ENCODE measurements around the gene S100A14. TPM values are rescaled to one million over a fixed set of nuclear protein-coding genes. Genes with fewer than 3 reads are reported as not detected.

The S100A14 gene
- total and polyA plus RNA-seq, 2 of the 13 experiments (the other 11 are each of a cell fraction or from before 2014, with no cell fraction given) = 1.4 to 7.7 TPM

DNA sequence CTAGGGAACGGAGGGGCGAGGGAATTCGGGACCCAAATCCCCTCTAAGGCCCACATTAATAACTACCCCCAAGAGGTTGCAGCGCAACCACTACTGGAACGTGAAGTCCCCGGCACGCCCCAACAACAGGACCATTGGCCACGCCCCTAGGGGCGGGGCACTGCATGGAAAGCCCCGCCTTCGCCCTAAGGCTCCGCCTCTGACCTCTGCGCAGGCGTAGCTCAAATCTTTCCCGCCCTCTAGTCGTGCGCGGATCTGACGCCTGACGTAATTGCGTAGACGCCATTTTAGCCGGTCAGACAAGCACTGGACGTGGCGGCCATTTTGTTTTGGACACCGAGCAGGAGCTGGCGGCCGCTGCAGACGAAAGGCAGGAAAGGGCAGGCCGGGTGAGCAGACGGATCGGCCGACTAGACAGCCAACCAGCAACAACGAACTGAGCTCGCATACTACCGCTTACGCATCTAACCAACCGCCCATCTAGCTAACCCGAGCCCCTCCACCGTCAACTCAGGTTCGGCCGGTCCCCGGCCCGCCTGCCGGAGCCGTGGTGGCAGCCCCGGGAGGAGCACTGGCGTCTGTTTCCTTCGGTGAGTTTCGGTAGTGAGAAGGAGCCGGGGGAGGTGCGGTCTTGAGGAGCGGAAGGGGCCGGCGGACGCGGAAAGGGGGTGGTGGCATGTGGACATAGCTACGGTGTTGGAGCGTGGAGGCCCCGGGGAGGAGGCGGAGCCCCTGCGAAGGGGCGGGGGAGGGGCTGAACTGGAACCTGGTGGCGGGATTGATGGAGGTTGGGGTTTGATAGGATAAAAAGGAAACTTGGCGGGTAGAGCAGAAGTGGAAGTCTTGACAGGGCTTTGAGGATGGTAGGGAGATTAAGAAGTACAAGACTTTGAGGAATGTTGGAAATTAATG is 17.9 kb upstream of the S100A14 start, which contains the start of gene CHTOP:
TSS of gene CHTOP (plus strand) at position 313 of the 912 bp plus-strand sequence. CDS start 2,523 bp downstream, outside the sequence.
- BruUV-seq (replicated peaks) = TSS peak; percentile 93
- ATAC-seq (peak; percentile 81), DNase-seq (ENCODE audit: low spot score) (peak; percentile 95), FAIRE-seq (peak; percentile 94)
- Histone ChIP-seq H3K36me3 (replicated peaks in 1 of 2; ENCODE audit: control insufficient read depth in 1 of 2, insufficient read depth in 2 of 2, low read length in 2 of 2) (peaks cover 8 to 32% of the 10 kb centered on the region in 2 experiments; a peak in 4 of 5 replicates), H3K27ac (ENCODE audit: extremely low read length, insufficient read depth, low read length) (peak within 1 kb of the TSS; percentile 100), H3K9me3 (ENCODE audit: low read length) (no peaks in the 10 kb centered on the region), H3K4me3 (replicated peaks in 1 of 3; ENCODE audit: insufficient read depth in 1 of 3, low read depth in 2 of 3, low read length in 3 of 3) (peak within 1 kb of the TSS; percentile 87 to 97 (median 96)), H2AFZ (ENCODE audit: low read length) (no peak within 1 kb of the TSS), H3K27me3 (ENCODE audit: control insufficient read depth in 1 of 2, insufficient read depth in 2 of 2, low read length in 2 of 2) (no peaks in the 10 kb centered on the region), H3K4me1 (ENCODE audit: insufficient read depth, low read length) (peaks cover 67% of the 10 kb centered on the region), H3K79me2 (ENCODE audit: insufficient read depth, low read length) (peaks cover 46% of the 10 kb centered on the region), H3K9ac (ENCODE audit: insufficient read depth, low read depth, low read length) (peak within 1 kb of the TSS; percentile 100), H3K4me2 (ENCODE audit: low read depth, low read length) (peak within 1 kb of the TSS; percentile 79), H4K20me1 (ENCODE audit: insufficient read depth, low read length) (peaks cover 13% of the 10 kb centered on the region)
- intact Hi-C loops (cut with micrococcal nuclease; ENCODE audit: unreplicated experiment) = loop anchor here (5.0 kb wide), 1 partner anchor 38 kb away; the partner anchor contains the start of gene ILF2
- WGBS (ENCODE audit: low lambda C conversion rate) = 6% methylated on average over 40 of the region's 65 CpGs
- in situ Hi-C loops (cut with HindIII; ENCODE audit: extremely low pct_ligation_motif_present, low pct_unique_long_range_greater_than_20kb) = no loop called here
- ChIA-PET POLR2A (interaction anchor here (0.5 to 2.7 kb wide), 38 partner anchors 9 to 592 kb away, joined by 3 to 63 read pairs (median 5); partner anchors contain the start of genes ILF2, INTS3, RPS27 and S100A14), CTCF (ENCODE audit: low intra/inter-chr PET ratio, low total read pairs) (no interaction called here)
- TF ChIP-seq ZNF207 (IDR thresholded peaks at IDR 0.05; ENCODE audit: borderline replicate concordance) = no peak
- TF ChIP-seq ZNF552 (CRISPR knock-in tag; IDR thresholded peaks at IDR 0.05; ENCODE audit: borderline replicate concordance) = peak; percentile 84
- TF ChIP-seq FOXC1 (CRISPR knock-in tag; IDR thresholded peaks at IDR 0.05; ENCODE audit: borderline replicate concordance) = peak; percentile 88; the same call in 1 of the 2 replicates
- no peak for TF ChIP-seq MBNL3 (CRISPR knock-in tag; conservative IDR thresholded peaks at IDR 0.05)
- TF ChIP-seq, protein P1, sequence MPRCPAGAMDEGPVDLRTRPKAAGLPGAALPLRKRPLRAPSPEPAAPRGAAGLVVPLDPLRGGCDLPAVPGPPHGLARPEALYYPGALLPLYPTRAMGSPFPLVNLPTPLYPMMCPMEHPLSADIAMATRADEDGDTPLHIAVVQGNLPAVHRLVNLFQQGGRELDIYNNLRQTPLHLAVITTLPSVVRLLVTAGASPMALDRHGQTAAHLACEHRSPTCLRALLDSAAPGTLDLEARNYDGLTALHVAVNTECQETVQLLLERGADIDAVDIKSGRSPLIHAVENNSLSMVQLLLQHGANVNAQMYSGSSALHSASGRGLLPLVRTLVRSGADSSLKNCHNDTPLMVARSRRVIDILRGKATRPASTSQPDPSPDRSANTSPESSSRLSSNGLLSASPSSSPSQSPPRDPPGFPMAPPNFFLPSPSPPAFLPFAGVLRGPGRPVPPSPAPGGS (CRISPR knock-in tag; IDR thresholded peaks at IDR 0.05) = peak; percentile 61
- TF ChIP-seq RBM39 (IDR thresholded peaks at IDR 0.05; ENCODE audit: low read depth, low read length, poor library complexity, severe bottlenecking) = peak; percentile 51
- no peak for TF ChIP-seq ZFP41 (CRISPR knock-in tag; IDR thresholded peaks at IDR 0.05; ENCODE audit: borderline replicate concordance)
- TF ChIP-seq, protein P2, sequence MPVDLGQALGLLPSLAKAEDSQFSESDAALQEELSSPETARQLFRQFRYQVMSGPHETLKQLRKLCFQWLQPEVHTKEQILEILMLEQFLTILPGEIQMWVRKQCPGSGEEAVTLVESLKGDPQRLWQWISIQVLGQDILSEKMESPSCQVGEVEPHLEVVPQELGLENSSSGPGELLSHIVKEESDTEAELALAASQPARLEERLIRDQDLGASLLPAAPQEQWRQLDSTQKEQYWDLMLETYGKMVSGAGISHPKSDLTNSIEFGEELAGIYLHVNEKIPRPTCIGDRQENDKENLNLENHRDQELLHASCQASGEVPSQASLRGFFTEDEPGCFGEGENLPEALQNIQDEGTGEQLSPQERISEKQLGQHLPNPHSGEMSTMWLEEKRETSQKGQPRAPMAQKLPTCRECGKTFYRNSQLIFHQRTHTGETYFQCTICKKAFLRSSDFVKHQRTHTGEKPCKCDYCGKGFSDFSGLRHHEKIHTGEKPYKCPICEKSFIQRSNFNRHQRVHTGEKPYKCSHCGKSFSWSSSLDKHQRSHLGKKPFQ (CRISPR knock-in tag; IDR thresholded peaks at IDR 0.05; ENCODE audit: insufficient replicate concordance) = no peak
- TF ChIP-seq ZNF10 (CRISPR knock-in tag; IDR thresholded peaks at IDR 0.05; ENCODE audit: borderline replicate concordance, low read depth) = no peak
- no peak for TF ChIP-seq RFX1 (IDR thresholded peaks at IDR 0.05)
- TF ChIP-seq POLR2G (IDR thresholded peaks at IDR 0.05; ENCODE audit: low read depth, low read length) = peak; percentile 93
- TF ChIP-seq, protein P3, sequence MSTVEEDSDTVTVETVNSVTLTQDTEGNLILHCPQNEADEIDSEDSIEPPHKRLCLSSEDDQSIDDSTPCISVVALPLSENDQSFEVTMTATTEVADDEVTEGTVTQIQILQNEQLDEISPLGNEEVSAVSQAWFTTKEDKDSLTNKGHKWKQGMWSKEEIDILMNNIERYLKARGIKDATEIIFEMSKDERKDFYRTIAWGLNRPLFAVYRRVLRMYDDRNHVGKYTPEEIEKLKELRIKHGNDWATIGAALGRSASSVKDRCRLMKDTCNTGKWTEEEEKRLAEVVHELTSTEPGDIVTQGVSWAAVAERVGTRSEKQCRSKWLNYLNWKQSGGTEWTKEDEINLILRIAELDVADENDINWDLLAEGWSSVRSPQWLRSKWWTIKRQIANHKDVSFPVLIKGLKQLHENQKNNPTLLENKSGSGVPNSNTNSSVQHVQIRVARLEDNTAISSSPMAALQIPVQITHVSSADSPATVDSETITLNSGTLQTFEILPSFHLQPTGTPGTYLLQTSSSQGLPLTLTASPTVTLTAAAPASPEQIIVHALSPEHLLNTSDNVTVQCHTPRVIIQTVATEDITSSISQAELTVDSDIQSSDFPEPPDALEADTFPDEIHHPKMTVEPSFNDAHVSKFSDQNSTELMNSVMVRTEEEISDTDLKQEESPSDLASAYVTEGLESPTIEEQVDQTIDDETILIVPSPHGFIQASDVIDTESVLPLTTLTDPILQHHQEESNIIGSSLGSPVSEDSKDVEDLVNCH (CRISPR knock-in tag; IDR thresholded peaks at IDR 0.05) = no peak
- no peak for TF ChIP-seq ZNF30 (CRISPR knock-in tag; IDR thresholded peaks at IDR 0.05)
- TF ChIP-seq, protein P4, sequence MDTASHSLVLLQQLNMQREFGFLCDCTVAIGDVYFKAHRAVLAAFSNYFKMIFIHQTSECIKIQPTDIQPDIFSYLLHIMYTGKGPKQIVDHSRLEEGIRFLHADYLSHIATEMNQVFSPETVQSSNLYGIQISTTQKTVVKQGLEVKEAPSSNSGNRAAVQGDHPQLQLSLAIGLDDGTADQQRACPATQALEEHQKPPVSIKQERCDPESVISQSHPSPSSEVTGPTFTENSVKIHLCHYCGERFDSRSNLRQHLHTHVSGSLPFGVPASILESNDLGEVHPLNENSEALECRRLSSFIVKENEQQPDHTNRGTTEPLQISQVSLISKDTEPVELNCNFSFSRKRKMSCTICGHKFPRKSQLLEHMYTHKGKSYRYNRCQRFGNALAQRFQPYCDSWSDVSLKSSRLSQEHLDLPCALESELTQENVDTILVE (CRISPR knock-in tag; IDR thresholded peaks at IDR 0.05) = peak; percentile 63; the same call in 1 of the 2 replicates
- TF ChIP-seq NCOR1 (IDR thresholded peaks at IDR 0.05; ENCODE audit: borderline replicate concordance, low read length) = peak; percentile 65

All from HepG2 (cell line).